Brain microvascular endothelial cell (primary cell): ENCODE results near the gene MFSD6L.

Source experiments
- DNase-seq: peaks from one replicate; pipeline ENCODE4 v3.0.0-alpha.2; 2020
- H3K27ac ChIP-seq: fragments of 250-450 bp; sonication (Bioruptor Pico); 2 replicates; pipeline ENCODE4 v1.5.1; 2020; ENCODE audit warnings: mild to moderate bottlenecking, moderate library complexity
- H3K27me3 ChIP-seq: fragments of 250-450 bp; sonication (Bioruptor Pico); replicated peaks from 2 replicates; pipeline ENCODE4 v1.5.1; 2020; ENCODE audit warnings: mild to moderate bottlenecking
- H3K36me3 ChIP-seq: fragments of 250-450 bp; sonication (Bioruptor Pico); replicated peaks from 2 replicates; pipeline ENCODE4 v1.5.1; 2020; ENCODE audit warnings: mild to moderate bottlenecking
- H3K4me3 ChIP-seq: 2 replicates; pipeline ENCODE4 v1.5.1; 2011; ENCODE audit warnings: low read depth, mild to moderate bottlenecking, control low read depth, low read length, moderate library complexity
- in situ Hi-C: cut with HindIII; loops from 2 replicates; pipeline ENCODE4 v1.10.0; 2017; ENCODE audit warnings: low sequenced_read_pairs, low pct_ligation_motif_present
- TF ChIP-seq, protein P1 (sequence below): IDR thresholded peaks from 2 replicates; pipeline ENCODE4 v1.5.1; 2011; ENCODE audit warnings: low read depth, mild to moderate bottlenecking, moderate library complexity, low read length, control low read depth, inconsistent platforms; ENCODE audit errors: missing control alignments

Gene MFSD6L

DNA sequence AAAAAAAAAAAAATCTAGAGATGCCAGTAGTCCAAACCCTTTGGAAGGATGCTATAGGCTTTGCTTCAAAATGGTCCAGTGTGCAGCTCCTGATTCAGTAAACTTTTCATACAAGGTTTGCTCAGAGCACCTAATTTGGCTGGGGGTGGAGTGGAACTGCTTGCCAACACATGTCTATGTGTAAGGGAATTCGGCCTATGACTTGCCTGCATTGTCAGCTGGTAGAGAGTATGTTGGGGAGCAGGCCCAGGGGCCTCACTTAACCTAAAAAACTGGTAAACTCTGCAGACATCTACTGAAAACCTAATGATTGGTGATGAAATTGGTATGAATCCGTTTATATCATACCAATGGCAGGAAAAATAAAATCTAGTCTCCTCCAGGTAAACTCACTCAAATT, 1.5 kb upstream of the MFSD6L start:
- H3K4me3 ChIP-seq: no peak overlapping the region
- no peaks in the 10 kb centered on the region for H3K36me3 ChIP-seq
- H3K27me3 ChIP-seq: peaks cover 8% of the 10 kb centered on the region
- in situ Hi-C loops: no loop called here
- TF ChIP-seq, protein P1, sequence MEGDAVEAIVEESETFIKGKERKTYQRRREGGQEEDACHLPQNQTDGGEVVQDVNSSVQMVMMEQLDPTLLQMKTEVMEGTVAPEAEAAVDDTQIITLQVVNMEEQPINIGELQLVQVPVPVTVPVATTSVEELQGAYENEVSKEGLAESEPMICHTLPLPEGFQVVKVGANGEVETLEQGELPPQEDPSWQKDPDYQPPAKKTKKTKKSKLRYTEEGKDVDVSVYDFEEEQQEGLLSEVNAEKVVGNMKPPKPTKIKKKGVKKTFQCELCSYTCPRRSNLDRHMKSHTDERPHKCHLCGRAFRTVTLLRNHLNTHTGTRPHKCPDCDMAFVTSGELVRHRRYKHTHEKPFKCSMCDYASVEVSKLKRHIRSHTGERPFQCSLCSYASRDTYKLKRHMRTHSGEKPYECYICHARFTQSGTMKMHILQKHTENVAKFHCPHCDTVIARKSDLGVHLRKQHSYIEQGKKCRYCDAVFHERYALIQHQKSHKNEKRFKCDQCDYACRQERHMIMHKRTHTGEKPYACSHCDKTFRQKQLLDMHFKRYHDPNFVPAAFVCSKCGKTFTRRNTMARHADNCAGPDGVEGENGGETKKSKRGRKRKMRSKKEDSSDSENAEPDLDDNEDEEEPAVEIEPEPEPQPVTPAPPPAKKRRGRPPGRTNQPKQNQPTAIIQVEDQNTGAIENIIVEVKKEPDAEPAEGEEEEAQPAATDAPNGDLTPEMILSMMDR: no peak
- H3K27ac ChIP-seq: no peak overlapping the region
- DNase-seq: no peak

DNA sequence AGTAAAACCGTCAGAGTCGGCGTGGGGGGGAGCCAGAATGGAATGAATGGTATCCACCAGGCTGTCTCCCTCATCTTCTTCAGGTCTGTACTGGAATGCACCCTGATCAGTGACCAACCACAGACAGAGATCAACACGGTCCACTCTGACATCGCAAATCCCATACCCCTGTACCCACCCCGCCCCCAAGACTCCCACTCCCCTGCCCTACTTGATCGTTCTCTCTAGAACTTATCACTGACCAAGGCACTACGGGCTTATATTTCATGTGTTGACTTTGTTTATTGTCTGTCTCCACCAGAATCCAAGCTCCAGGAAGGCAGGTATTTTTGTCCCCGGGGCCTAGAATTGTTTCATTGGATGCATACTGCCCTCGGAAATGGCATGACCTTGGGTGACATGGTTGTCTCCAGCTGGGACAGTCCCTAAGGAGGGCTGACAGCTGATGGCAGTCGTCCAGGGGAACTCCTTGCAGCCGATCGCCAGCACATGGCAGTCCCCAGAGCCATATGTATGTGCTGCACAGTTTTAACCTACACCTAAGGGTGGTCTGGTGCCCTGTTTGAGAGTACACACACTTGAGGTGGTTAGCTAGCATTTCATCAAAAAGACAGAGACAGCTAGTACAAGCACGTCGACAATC, 526 bp upstream of the MFSD6L start:
- DNase-seq: peak; percentile 15
- H3K27ac ChIP-seq: no peak overlapping the region
- H3K27me3 ChIP-seq: peaks cover 8% of the 10 kb centered on the region
- in situ Hi-C loops: no loop called here
- no peak overlapping the region for H3K4me3 ChIP-seq
- TF ChIP-seq, protein P1: no peak
- no peaks in the 10 kb centered on the region for H3K36me3 ChIP-seq

DNA sequence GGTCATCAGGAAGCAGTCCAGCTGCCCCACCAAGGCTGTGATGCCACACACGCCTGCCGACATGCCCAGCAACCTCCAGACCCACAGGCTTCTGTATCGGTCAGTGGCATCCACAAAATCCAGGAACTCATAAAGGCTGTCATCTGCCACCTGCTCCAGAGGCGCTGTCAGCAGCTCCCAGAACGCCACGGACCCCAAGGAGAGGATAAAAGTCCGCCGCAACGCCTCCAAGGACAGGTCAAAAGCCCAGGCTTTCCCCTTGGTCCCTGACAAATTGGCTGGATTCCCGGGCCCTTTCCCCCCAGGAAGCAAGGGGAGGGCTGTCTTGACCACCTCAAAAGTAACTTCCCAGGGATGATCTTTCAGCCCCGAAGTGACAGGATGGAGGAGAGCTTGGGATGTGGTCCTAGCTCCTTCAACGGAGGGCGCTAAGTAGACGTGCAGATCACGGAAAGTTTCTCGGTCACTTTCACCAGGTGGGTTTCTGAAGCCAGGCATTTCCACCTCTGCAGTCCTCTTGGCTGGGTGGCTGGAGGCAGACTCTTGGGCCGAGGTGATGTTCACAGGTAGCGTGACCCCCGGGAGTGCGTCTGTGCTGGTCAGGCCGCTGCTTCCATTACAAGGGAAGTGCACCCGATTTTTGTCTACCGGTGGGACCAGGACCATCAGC, 854 bp downstream of the MFSD6L start:
- peaks cover 8% of the 10 kb centered on the region for H3K27me3 ChIP-seq
- no peaks in the 10 kb centered on the region for H3K36me3 ChIP-seq
- H3K4me3 ChIP-seq: no peak overlapping the region
- no peak overlapping the region for H3K27ac ChIP-seq
- DNase-seq: no peak
- TF ChIP-seq, protein P1: no peak
- in situ Hi-C loops: no loop called here

GRCh38 chr17:8797621-8798175, 1.5 kb downstream of the MFSD6L start:
- H3K36me3 ChIP-seq: no peaks in the 10 kb centered on the region
- H3K27ac ChIP-seq: no peak overlapping the region
- no peak overlapping the region for H3K4me3 ChIP-seq
- in situ Hi-C loops: no loop called here
- peaks cover 8% of the 10 kb centered on the region for H3K27me3 ChIP-seq
- TF ChIP-seq, protein P1: no peak
- no peak for DNase-seq

DNA sequence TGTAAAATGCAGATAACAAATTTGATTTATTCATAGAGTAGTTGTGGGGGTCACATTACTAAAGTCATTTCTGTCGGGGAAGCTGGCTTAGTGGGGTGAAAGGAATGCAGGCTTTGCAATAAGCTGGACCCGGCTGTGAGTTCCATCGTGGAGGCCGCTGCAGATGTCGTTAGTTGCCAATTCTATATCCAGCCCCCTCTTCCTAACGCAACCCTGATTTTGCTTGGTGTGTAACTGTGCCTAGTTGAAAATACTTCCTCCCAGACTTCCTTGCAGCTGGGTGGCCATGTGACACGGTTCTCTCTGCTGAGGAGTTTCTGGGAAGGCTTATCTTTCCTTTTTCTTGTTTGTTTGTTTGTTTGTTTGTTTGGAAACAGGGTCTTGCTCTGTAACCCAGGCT, 4.5 kb downstream of the MFSD6L start:
- no peak for DNase-seq
- in situ Hi-C loops: no loop called here
- H3K36me3 ChIP-seq: no peaks in the 10 kb centered on the region
- H3K27ac ChIP-seq: no peak overlapping the region
- H3K27me3 ChIP-seq: peaks cover 8% of the 10 kb centered on the region
- TF ChIP-seq, protein P1: no peak
- H3K4me3 ChIP-seq: no peak overlapping the region
